Panc1 (cell line): ENCODE results near the gene SNRK. TPM values are rescaled to one million over a fixed set of nuclear protein-coding genes. Genes with fewer than 3 reads are reported as not detected.

Experiments used
- ATAC-seq: fragments of 200-7000 bp; cut with Tn5 transposase; 2 replicates; pipeline ENCODE4 v1.9.1; 2020; ENCODE audit warnings: mild to moderate bottlenecking, moderate library complexity
- BruUV-seq: library from RNA; stranded (reverse); fragments of 400-500 nt; replicated peaks from 2 replicates; lab custom pipeline; 2021; lab: Mats Ljungman, UMichigan
- CTCF ChIA-PET: fragments of 300-600 bp; sonication (Branson Sonifier 250); formaldehyde crosslinking; loops from one replicate; lab custom pipeline; 2022; ENCODE audit warnings: antibody characterized with exemption; lab: Charles Lee
- POLR2A ChIA-PET: fragments of 300-600 bp; sonication (Branson Sonifier 250); formaldehyde crosslinking; loops from one replicate; lab custom pipeline; 2022; ENCODE audit warnings: antibody characterized with exemption; lab: Charles Lee
- DNase-seq: peaks from one replicate; pipeline ENCODE4 v3.0.0-alpha.2; 2010; ENCODE audit warnings: low read depth, low spot score
- H3K27ac ChIP-seq: 2 replicates; pipeline ENCODE4 v1.5.1; 2011; ENCODE audit warnings: mild to moderate bottlenecking, low read length, inconsistent platforms
- H3K27me3 ChIP-seq: fragments of 200-500 bp; sonication (Bioruptor generic); 2 replicates; pipeline ENCODE4 v1.6.0; 2014; ENCODE audit warnings: low read length, inconsistent platforms; ENCODE audit not compliant: control insufficient read depth, insufficient read depth
- H3K36me3 ChIP-seq: fragments of 200-500 bp; sonication (Bioruptor generic); 2 replicates; pipeline ENCODE4 v1.5.1; 2014; ENCODE audit warnings: inconsistent platforms, mild to moderate bottlenecking, low read length, moderate library complexity; ENCODE audit not compliant: control insufficient read depth, insufficient read depth
- H3K4me1 ChIP-seq: 2 replicates; pipeline ENCODE4 v1.5.1; 2011; ENCODE audit warnings: inconsistent platforms, mild to moderate bottlenecking, low read length, moderate library complexity; ENCODE audit not compliant: control insufficient read depth, insufficient read depth
- H3K4me3 ChIP-seq, 2 experiments: 2 replicates each; pipeline ENCODE4 v1.5.1; 2011 to 2012; ENCODE audit warnings: low read depth in 2 of 2, low read length in 2 of 2, mild to moderate bottlenecking in 2 of 2, inconsistent platforms in 1 of 2, moderate library complexity in 1 of 2
- H3K9me3 ChIP-seq: fragments of 200-500 bp; sonication (Bioruptor generic); 2 replicates; pipeline ENCODE4 v1.5.1; 2014; ENCODE audit warnings: low read depth, mild to moderate bottlenecking, inconsistent platforms, low read length, moderate library complexity; ENCODE audit not compliant: control insufficient read depth, insufficient read depth
- POLR2AphosphoS5 ChIP-seq: IDR thresholded peaks from 2 replicates; pipeline ENCODE4 v1.6.1; 2012; ENCODE audit warnings: mild to moderate bottlenecking, low read depth, low read length, moderate library complexity
- SIN3A ChIP-seq: IDR thresholded peaks from 2 replicates; pipeline ENCODE4 v1.6.1; 2012; ENCODE audit warnings: low read depth, mild to moderate bottlenecking, low read length, moderate library complexity, borderline replicate concordance; ENCODE audit not compliant: insufficient read depth
- TCF7L2 ChIP-seq: IDR thresholded peaks from 2 replicates; pipeline ENCODE4 v1.6.1; 2011; ENCODE audit warnings: mild to moderate bottlenecking, low read depth, low read length, inconsistent platforms
- in situ Hi-C: cut with HindIII; loops from 2 replicates; pipeline ENCODE4 v1.10.0; 2016; ENCODE audit warnings: low sequenced_read_pairs, low pct_unique_long_range_greater_than_20kb
- intact Hi-C: fragments of 100-400 bp; cut with micrococcal nuclease; formaldehyde crosslinking; loops from one replicate; pipeline ENCODE4 v1.10.0; 2022; ENCODE audit not compliant: unreplicated experiment
- total RNA-seq: library from RNA; stranded (reverse); gene quantifications from one replicate; pipeline ENCODE4 v1.2.1, GENCODE V29; 2021; ENCODE audit not compliant: unreplicated experiment
- TF ChIP-seq, protein P1 (sequence below), 2 experiments: IDR thresholded peaks; 2 replicates each; pipeline ENCODE4 v1.6.1; 2011 to 2012; ENCODE audit warnings: low read depth in 2 of 2, control low read depth in 1 of 2, low read length in 1 of 2, mild to moderate bottlenecking in 1 of 2, moderate library complexity in 1 of 2; ENCODE audit not compliant: insufficient read depth in 1 of 2
- TF ChIP-seq, protein P2 (sequence below): fragments of 450-650 bp; IDR thresholded peaks from 2 replicates; pipeline ENCODE4 v1.5.1; 2017; ENCODE audit warnings: mild to moderate bottlenecking

Gene SNRK
- total RNA-seq, 1 experiment from 2014 or later: 11.0 TPM

DNA sequence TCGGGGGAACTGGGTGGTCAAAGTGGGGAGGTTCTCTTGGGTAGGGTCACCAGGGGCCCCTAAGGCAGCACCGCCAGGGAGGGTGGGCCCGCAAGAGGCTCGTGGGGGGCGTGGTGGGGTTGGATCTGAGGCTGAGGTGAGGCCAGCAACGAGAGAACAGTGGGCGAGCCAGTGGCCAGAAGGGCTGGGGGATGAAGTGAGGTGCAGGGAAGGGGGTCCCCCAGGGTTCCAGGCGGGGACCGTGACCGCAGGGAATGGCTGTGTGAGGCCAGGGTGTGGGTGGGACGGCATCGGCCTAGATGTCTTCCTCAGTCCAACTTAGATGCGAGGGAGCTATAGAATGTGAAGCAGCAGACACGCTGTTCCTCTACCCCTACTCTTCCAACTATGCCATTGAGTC lies 78.2 kb downstream of the SNRK start:
- ChIA-PET CTCF (no interaction called here), POLR2A (no interaction called here)
- Histone ChIP-seq H3K4me1 (no peaks in the 10 kb centered on the region), H3K4me3 (no peak overlapping the region), H3K27me3 (no peaks in the 10 kb centered on the region), H3K36me3 (no peaks in the 10 kb centered on the region), H3K9me3 (no peaks in the 10 kb centered on the region), H3K27ac (no peak overlapping the region)
- no TSS peak for BruUV-seq
- in situ Hi-C loops: no loop called here
- TF ChIP-seq, protein P1, sequence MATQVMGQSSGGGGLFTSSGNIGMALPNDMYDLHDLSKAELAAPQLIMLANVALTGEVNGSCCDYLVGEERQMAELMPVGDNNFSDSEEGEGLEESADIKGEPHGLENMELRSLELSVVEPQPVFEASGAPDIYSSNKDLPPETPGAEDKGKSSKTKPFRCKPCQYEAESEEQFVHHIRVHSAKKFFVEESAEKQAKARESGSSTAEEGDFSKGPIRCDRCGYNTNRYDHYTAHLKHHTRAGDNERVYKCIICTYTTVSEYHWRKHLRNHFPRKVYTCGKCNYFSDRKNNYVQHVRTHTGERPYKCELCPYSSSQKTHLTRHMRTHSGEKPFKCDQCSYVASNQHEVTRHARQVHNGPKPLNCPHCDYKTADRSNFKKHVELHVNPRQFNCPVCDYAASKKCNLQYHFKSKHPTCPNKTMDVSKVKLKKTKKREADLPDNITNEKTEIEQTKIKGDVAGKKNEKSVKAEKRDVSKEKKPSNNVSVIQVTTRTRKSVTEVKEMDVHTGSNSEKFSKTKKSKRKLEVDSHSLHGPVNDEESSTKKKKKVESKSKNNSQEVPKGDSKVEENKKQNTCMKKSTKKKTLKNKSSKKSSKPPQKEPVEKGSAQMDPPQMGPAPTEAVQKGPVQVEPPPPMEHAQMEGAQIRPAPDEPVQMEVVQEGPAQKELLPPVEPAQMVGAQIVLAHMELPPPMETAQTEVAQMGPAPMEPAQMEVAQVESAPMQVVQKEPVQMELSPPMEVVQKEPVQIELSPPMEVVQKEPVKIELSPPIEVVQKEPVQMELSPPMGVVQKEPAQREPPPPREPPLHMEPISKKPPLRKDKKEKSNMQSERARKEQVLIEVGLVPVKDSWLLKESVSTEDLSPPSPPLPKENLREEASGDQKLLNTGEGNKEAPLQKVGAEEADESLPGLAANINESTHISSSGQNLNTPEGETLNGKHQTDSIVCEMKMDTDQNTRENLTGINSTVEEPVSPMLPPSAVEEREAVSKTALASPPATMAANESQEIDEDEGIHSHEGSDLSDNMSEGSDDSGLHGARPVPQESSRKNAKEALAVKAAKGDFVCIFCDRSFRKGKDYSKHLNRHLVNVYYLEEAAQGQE (IDR thresholded peaks at IDR 0.05; ENCODE audit: insufficient read depth in 1 of 2, low read depth in 2 of 2, low read length in 1 of 2): no peak
- TF ChIP-seq POLR2AphosphoS5 (no peak), TCF7L2 (no peak), SIN3A (no peak)
- TF ChIP-seq, protein P2, sequence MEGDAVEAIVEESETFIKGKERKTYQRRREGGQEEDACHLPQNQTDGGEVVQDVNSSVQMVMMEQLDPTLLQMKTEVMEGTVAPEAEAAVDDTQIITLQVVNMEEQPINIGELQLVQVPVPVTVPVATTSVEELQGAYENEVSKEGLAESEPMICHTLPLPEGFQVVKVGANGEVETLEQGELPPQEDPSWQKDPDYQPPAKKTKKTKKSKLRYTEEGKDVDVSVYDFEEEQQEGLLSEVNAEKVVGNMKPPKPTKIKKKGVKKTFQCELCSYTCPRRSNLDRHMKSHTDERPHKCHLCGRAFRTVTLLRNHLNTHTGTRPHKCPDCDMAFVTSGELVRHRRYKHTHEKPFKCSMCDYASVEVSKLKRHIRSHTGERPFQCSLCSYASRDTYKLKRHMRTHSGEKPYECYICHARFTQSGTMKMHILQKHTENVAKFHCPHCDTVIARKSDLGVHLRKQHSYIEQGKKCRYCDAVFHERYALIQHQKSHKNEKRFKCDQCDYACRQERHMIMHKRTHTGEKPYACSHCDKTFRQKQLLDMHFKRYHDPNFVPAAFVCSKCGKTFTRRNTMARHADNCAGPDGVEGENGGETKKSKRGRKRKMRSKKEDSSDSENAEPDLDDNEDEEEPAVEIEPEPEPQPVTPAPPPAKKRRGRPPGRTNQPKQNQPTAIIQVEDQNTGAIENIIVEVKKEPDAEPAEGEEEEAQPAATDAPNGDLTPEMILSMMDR: no peak
- ATAC-seq (no peak), DNase-seq (no peak)
- intact Hi-C loops: no loop called here

DNA sequence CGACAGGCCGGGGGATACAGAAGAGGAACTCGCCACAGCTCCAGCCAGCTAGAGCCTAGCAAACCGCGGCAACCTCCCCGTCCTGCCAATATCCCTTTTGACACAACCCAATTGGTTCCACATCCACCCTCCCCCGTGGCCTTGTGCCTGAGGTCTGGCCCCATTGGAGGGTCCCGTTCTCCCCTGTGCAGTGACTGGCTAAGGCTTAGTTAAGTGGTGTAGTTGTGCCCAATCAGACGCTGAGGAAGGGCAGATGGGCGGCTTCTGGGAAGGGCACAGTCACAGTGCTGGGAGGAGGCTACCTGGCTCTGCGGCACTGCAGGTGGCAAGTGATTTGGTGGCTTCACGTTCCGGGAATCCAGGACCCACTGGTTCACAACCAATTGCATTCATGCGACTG lies 78.6 kb downstream of the SNRK start:
- H3K4me3 ChIP-seq: no peak overlapping the region
- H3K27ac ChIP-seq: no peak overlapping the region
- POLR2A ChIA-PET: no interaction called here
- DNase-seq (no peak), ATAC-seq (no peak)
- BruUV-seq: no TSS peak
- H3K9me3 ChIP-seq: no peaks in the 10 kb centered on the region
- H3K4me1 ChIP-seq: no peaks in the 10 kb centered on the region
- intact Hi-C loops: no loop called here
- in situ Hi-C loops: no loop called here
- CTCF ChIA-PET: no interaction called here
- TF ChIP-seq POLR2AphosphoS5 (no peak), TCF7L2 (no peak), SIN3A (no peak)
- TF ChIP-seq, protein P1 (IDR thresholded peaks at IDR 0.05; ENCODE audit: insufficient read depth in 1 of 2, low read depth in 2 of 2, low read length in 1 of 2): no peak
- H3K36me3 ChIP-seq: no peaks in the 10 kb centered on the region
- no peaks in the 10 kb centered on the region for H3K27me3 ChIP-seq
